AG10803 (cell line): ENCODE measurements around the gene SRGAP3.

Experiments used
- DNase-seq: peaks from one replicate; pipeline ENCODE4 v3.0.0; 2010; ENCODE audit warnings: low read depth
- H3K4me3 ChIP-seq: 2 replicates; pipeline ENCODE4 v1.5.1; 2011; ENCODE audit warnings: mild to moderate bottlenecking, low read length, control low read depth
- CTCF ChIP-seq: conservative IDR thresholded peaks from 2 replicates; pipeline ENCODE4 v1.5.1; 2011; ENCODE audit warnings: mild to moderate bottlenecking, low read length, control low read depth, inconsistent platforms

Gene SRGAP3

GRCh38 chr3:9190276-9190675, 59.2 kb downstream of the SRGAP3 start:
- no peak for DNase-seq
- no peak for TF ChIP-seq CTCF
- no peak overlapping the region for H3K4me3 ChIP-seq

DNA sequence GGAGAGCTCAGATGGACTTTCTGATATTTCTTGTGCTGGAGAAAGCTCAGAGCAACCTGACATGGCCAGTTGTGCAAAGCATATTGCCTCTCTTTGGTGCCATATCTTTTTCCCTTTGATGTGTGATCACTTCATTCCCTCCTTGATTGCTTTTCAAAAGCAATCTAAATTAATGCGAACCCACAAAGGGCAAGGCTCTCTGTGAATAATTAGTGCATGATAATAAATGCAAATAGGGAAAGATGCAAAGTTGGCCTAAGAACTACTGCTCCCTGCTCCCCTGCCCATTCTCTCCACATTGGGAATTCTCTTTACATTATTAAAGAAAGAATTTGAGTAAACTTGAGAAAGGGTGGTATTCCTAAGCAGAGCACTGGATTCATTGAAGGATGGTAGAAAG, 60.9 kb downstream of the SRGAP3 start:
- TF ChIP-seq CTCF = no peak
- DNase-seq = no peak
- no peak overlapping the region for H3K4me3 ChIP-seq

DNA sequence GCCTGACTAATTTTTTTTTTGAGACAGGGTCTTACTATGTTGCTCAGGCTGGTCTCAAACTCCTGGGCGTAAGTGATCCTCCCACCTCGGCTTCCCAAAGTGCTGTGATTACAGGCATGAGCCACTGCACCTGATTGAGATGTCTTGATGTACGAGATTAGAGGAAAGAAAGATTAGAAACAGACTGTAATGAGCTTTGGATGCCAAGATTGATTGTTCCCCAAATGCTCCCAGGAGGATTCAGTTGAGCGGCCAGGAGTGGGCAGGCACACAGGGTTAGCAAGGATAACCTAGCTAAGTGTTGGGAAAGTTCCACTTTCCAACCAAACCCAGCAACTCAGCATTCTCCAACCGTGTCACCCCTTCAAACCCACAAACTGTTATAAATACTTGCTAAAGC, 63.7 kb downstream of the SRGAP3 start:
- DNase-seq = no peak
- TF ChIP-seq CTCF = no peak

GRCh38 chr3:9185046-9185445, 64.4 kb downstream of the SRGAP3 start:
- no peak overlapping the region for H3K4me3 ChIP-seq
- no peak for TF ChIP-seq CTCF
- no peak for DNase-seq

More for the DNA sequence above, 63.7 kb downstream of the SRGAP3 start:
- no peak overlapping the region for H3K4me3 ChIP-seq

DNA sequence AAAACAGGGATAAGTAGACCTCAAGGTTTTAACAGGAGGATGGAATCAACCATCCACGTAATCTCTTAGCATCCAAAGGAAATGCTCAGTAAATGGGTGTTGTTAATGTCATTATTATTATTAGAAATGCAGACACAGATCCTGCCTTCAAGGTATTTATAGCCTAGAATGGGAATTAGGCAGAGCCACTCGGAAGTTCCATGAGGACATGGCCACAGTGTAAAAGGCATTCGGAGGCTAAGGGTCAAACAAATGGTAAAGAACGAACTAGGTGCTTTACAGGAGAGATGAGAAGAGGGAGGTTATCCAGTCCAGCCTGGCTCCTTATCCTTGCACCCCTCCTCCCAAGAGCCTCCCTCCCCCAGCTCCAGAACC, 65.0 kb downstream of the SRGAP3 start:
- DNase-seq = no peak
- no peak for TF ChIP-seq CTCF
- no peak overlapping the region for H3K4me3 ChIP-seq

GRCh38 chr3:9183811-9184460, 65.5 kb downstream of the SRGAP3 start:
- TF ChIP-seq CTCF = no peak
- DNase-seq = no peak
- H3K4me3 ChIP-seq = no peak overlapping the region

GRCh38 chr3:9183011-9183410, 66.4 kb downstream of the SRGAP3 start:
- no peak overlapping the region for H3K4me3 ChIP-seq
- DNase-seq = no peak
- TF ChIP-seq CTCF = no peak
